Testis (tissue), 5 donors: Measurements from ENCODE around the gene GTPBP2. TPM values are rescaled to one million over a fixed set of nuclear protein-coding genes. Genes with fewer than 3 reads are reported as not detected.

Experiments
- DNase-seq: peaks from one replicate; pipeline ENCODE4 v3.0.0-alpha.2; 2019
- H3K27ac ChIP-seq, 2 donors: fragments of 200-600 bp; sonication (generic); one replicate each; pipeline ENCODE4 v1.5.1; 2019
- H3K27me3 ChIP-seq: fragments of 200-600 bp; sonication (generic); one replicate; pipeline ENCODE4 v1.5.1; 2019
- H3K36me3 ChIP-seq: fragments of 200-600 bp; sonication (generic); one replicate; pipeline ENCODE4 v1.5.1; 2017; ENCODE audit warnings: low read depth; ENCODE audit errors: missing control alignments
- H3K4me1 ChIP-seq: fragments of 200-600 bp; sonication (generic); one replicate; pipeline ENCODE4 v1.5.1; 2019
- H3K4me3 ChIP-seq, 2 donors: fragments of 200-600 bp; sonication (generic); one replicate each; pipeline ENCODE4 v1.5.1; 2017 to 2019
- H3K9me3 ChIP-seq: fragments of 200-600 bp; sonication (generic); one replicate; pipeline ENCODE4 v1.5.1; 2017
- CTCF ChIP-seq, 3 experiments: fragments of 450-650 bp in 2 of 3; fragments of 200-600 bp in 1 of 3; sonication (generic) in 1 of 3; IDR thresholded peaks; one replicate each; pipeline ENCODE4 v1.5.1; 2016 to 2019; ENCODE audit warnings: antibody characterized with exemption in 3 of 3, mild to moderate bottlenecking in 2 of 3, moderate library complexity in 1 of 3
- POLR2A ChIP-seq: fragments of 450-650 bp; IDR thresholded peaks from one replicate; pipeline ENCODE4 v1.6.1; 2017; ENCODE audit warnings: antibody characterized with exemption, mild to moderate bottlenecking, moderate library complexity
- WGBS, 2 donors: methylation state at CpG; one replicate each; pipeline ENCODE4 v1.1.5; 2018; 5-methylcytosine and 5-hydroxymethylcytosine counted together
- intact Hi-C: fragments of 100-400 bp; cut with DNase I; formaldehyde crosslinking; loops from one replicate; pipeline ENCODE4 v1.15.1; 2023; ENCODE audit warnings: low total_unique reads
- long read RNA-seq, 2 donors: transcript quantifications; one replicate each; lab custom pipeline, GENCODE V29; 2026
- polyA plus RNA-seq: library from polyadenylated mRNA; stranded (reverse); fragments of 350-450 nt; fragmentation: Illumina TruSeq; extraction: RNeasy Lipid Tissue Mini Kit (QIAGEN cat#74804); gene quantifications from one replicate; pipeline ENCODE4 v1.2.3, GENCODE V29; 2014; ENCODE audit warnings: low read depth, low replicate concordance; ENCODE audit not compliant: insufficient read depth
- total RNA-seq, 2 donors: library from RNA; depleted of rRNA; stranded (reverse); fragments of >200 nt; gene quantifications; one replicate each; pipeline ENCODE4 v1.2.3, GENCODE V29; 2016

The GTPBP2 gene, protein sequence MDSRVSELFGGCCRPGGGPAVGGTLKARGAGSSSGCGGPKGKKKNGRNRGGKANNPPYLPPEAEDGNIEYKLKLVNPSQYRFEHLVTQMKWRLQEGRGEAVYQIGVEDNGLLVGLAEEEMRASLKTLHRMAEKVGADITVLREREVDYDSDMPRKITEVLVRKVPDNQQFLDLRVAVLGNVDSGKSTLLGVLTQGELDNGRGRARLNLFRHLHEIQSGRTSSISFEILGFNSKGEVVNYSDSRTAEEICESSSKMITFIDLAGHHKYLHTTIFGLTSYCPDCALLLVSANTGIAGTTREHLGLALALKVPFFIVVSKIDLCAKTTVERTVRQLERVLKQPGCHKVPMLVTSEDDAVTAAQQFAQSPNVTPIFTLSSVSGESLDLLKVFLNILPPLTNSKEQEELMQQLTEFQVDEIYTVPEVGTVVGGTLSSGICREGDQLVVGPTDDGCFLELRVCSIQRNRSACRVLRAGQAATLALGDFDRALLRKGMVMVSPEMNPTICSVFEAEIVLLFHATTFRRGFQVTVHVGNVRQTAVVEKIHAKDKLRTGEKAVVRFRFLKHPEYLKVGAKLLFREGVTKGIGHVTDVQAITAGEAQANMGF
- total RNA-seq (10 to 100 TPM; 59.5 to 64.7 TPM), polyA plus RNA-seq (59.0 TPM)
- long read RNA-seq, donor 1, partial matches to known transcripts: 0 of 1 reads
- long read RNA-seq, donor 1, other reads (novel, unspliced or antisense): 0 of 1 reads
- long read RNA-seq, donor 2, partial matches to known transcripts: 0 of 2 reads
- long read RNA-seq, donor 2, other reads (novel, unspliced or antisense): 0 of 2 reads

- H3K27ac ChIP-seq: peak within 1 kb of the TSS; percentile 88 to 96
- no peaks in the 10 kb centered on the region for H3K9me3 ChIP-seq
- H3K27me3 ChIP-seq: no peaks in the 10 kb centered on the region
- DNase-seq: peak; percentile 100
- H3K4me3 ChIP-seq: peak within 1 kb of the TSS; percentile 98 to 99
- no peak for TF ChIP-seq CTCF (IDR thresholded peaks at IDR 0.05)
- peaks cover 18% of the 10 kb centered on the region for H3K4me1 ChIP-seq
- WGBS, 2 donors: 1 to 3% methylated on average over 8 to 33 of the region's 46 CpGs
- intact Hi-C loops: no loop called here
- H3K36me3 ChIP-seq: no peaks in the 10 kb centered on the region
Observed at GRCh38 chr6:43629104-43629504, at the start of gene GTPBP2. Gene GTPBP2 (minus strand): TSS chr6:43629264. CDS start chr6:43629162, 102 bp downstream.

GRCh38 chr6:43678341-43678740 lies 49.3 kb upstream of the GTPBP2 start:
- 88 to 95% methylated on average over 7 of the region's 7 CpGs for WGBS, 2 donors
- H3K36me3 ChIP-seq: no peaks in the 10 kb centered on the region
- TF ChIP-seq CTCF (IDR thresholded peaks at IDR 0.05) (no peak), POLR2A (no peak)

GRCh38 chr6:43677759-43678158 lies 48.7 kb upstream of the GTPBP2 start:
- Histone ChIP-seq H3K4me1 (no peaks in the 10 kb centered on the region), H3K36me3 (no peaks in the 10 kb centered on the region), H3K4me3 (no peak overlapping the region), H3K9me3 (no peaks in the 10 kb centered on the region), H3K27ac (no peak overlapping the region), H3K27me3 (no peaks in the 10 kb centered on the region)
- DNase-seq: no peak
- TF ChIP-seq POLR2A (no peak), CTCF (IDR thresholded peaks at IDR 0.05) (no peak)
- whole genome bisulfite sequencing, 2 donors: 79 to 86% methylated on average over 6 to 7 of the region's 7 CpGs
- intact Hi-C loops: no loop called here

More at GRCh38 chr6:43678341-43678740, 49.3 kb upstream of the GTPBP2 start:
- Histone ChIP-seq H3K9me3 (no peaks in the 10 kb centered on the region), H3K4me3 (no peak overlapping the region), H3K27me3 (no peaks in the 10 kb centered on the region), H3K4me1 (no peaks in the 10 kb centered on the region), H3K27ac (no peak overlapping the region)
- no peak for DNase-seq
- intact Hi-C loops: no loop called here

- 72 to 87% methylated on average over 7 of the region's 7 CpGs for WGBS, 2 donors
- TF ChIP-seq CTCF (IDR thresholded peaks at IDR 0.05): no peak
- no peak for TF ChIP-seq POLR2A
- Histone ChIP-seq H3K36me3 (no peaks in the 10 kb centered on the region), H3K4me1 (peaks cover 2% of the 10 kb centered on the region), H3K9me3 (no peaks in the 10 kb centered on the region), H3K27me3 (no peaks in the 10 kb centered on the region), H3K4me3 (no peak overlapping the region), H3K27ac (no peak overlapping the region)
- no peak for DNase-seq
- intact Hi-C loops: no loop called here
Observed at GRCh38 chr6:43676962-43677606, 48.0 kb upstream of the GTPBP2 start.
